GM18511 (cell line): ENCODE results near the gene ZNF423.
A peak's percentile ranks its signal among the peaks of the same experiment; 100 is the strongest.

ENCODE experiments used
- ATAC-seq: cut with Tn5 transposase; IDR thresholded peaks from one replicate; pipeline ENCODE4 v1.9.1; 2021; ENCODE audit warnings: mild to moderate bottlenecking, moderate library complexity; ENCODE audit not compliant: unreplicated experiment

Gene ZNF423

GRCh38 chr16:49592546-49593423 lies 263.1 kb downstream of the ZNF423 start:
- peak; percentile 71 for ATAC-seq

GRCh38 chr16:49590166-49590871 lies 265.6 kb downstream of the ZNF423 start:
- no peak for ATAC-seq

GRCh38 chr16:49589544-49590031 lies 266.3 kb downstream of the ZNF423 start:
- no peak for ATAC-seq

GRCh38 chr16:49588729-49589384 lies 267.1 kb downstream of the ZNF423 start:
- ATAC-seq = no peak

GRCh38 chr16:49588026-49588425 lies 267.9 kb downstream of the ZNF423 start:
- no peak for ATAC-seq

- ATAC-seq = no peak
These were observed 268.4 kb downstream of the ZNF423 start for GRCh38 chr16:49587511-49587910.

GRCh38 chr16:49586466-49587450 lies 269.2 kb downstream of the ZNF423 start:
- no peak for ATAC-seq

- ATAC-seq = no peak
These were observed 270.6 kb downstream of the ZNF423 start for GRCh38 chr16:49585143-49585832.

- ATAC-seq = no peak
These were observed 272.0 kb downstream of the ZNF423 start for GRCh38 chr16:49583911-49584310.

GRCh38 chr16:49581630-49582298 lies 274.1 kb downstream of the ZNF423 start:
- no peak for ATAC-seq

- no peak for ATAC-seq
These were observed 275.1 kb downstream of the ZNF423 start for GRCh38 chr16:49580751-49581303.

GRCh38 chr16:49578435-49579024 lies 277.4 kb downstream of the ZNF423 start:
- ATAC-seq = no peak

GRCh38 chr16:49578018-49578417 lies 277.9 kb downstream of the ZNF423 start:
- no peak for ATAC-seq

- no peak for ATAC-seq
These were observed 279.0 kb downstream of the ZNF423 start for GRCh38 chr16:49576941-49577340.

GRCh38 chr16:49576173-49576494 lies 279.8 kb downstream of the ZNF423 start:
- ATAC-seq = no peak

- peak; percentile 99 for ATAC-seq
These were observed 280.4 kb downstream of the ZNF423 start for GRCh38 chr16:49575346-49576172.

- no peak for ATAC-seq
These were observed 281.1 kb downstream of the ZNF423 start for GRCh38 chr16:49574826-49575225.

GRCh38 chr16:49567950-49568349 lies 288.0 kb downstream of the ZNF423 start:
- ATAC-seq = no peak
